Psoas muscle (tissue), 8 donors: ENCODE data around the gene CARMIL1. TPM values are rescaled to one million over a fixed set of nuclear protein-coding genes. Genes with fewer than 3 reads are reported as not detected.
"Not testable (repeated sequence)": the region's sequence is repeated elsewhere in the genome, so short reads cannot be mapped to it uniquely, and the experiment has no call there.

Source experiments
- ATAC-seq, 4 donors: fragments of 200-7000 bp; cut with Tn5 transposase; one replicate each; pipeline ENCODE4 v1.9.1; 2020; ENCODE audit warnings: moderate library complexity in 3 of 4, mild to moderate bottlenecking in 2 of 4
- DNase-seq, 2 donors: peaks; one replicate each; pipeline ENCODE4 v3.0.0-alpha.2; 2020
- H3K27ac ChIP-seq: fragments of 200-600 bp; one replicate; pipeline ENCODE4 v1.8.0; 2022
- H3K27me3 ChIP-seq, 3 donors: fragments of 200-600 bp in 1 of 3; one replicate each; pipeline versions ENCODE4 v1.6.1 to v1.8.0; 2013 to 2022; ENCODE audit warnings: low read length in 2 of 3, mild to moderate bottlenecking in 2 of 3, moderate library complexity in 1 of 3; ENCODE audit not compliant: insufficient read depth in 3 of 3
- H3K36me3 ChIP-seq, 2 donors: fragments of 200-600 bp in 1 of 2; one replicate each; pipeline versions ENCODE4 v1.6.1 to v1.8.0; 2013 to 2022; ENCODE audit warnings: low read depth in 1 of 2, mild to moderate bottlenecking in 1 of 2, moderate library complexity in 1 of 2; ENCODE audit not compliant: insufficient read depth in 1 of 2
- H3K4me1 ChIP-seq: fragments of 200-600 bp; one replicate; pipeline ENCODE4 v1.8.0; 2022
- H3K4me3 ChIP-seq: fragments of 200-600 bp; one replicate; pipeline ENCODE4 v1.8.0; 2022; ENCODE audit warnings: mild to moderate bottlenecking
- H3K9me3 ChIP-seq: fragments of 200-600 bp; one replicate; pipeline ENCODE4 v1.8.0; 2022
- WGBS, 3 donors: extraction: QIAGEN DNeasy Blood & Tissue Kit; methylation state at CpG; one replicate each; pipeline versions ENCODE4 v1.1.6 to v1.1.7; 2013; 5-methylcytosine and 5-hydroxymethylcytosine counted together
- intact Hi-C, 2 donors: fragments of 100-400 bp; cut with DNase I; formaldehyde crosslinking; loops; one replicate each; pipeline versions ENCODE4 v1.11.0 to v1.14.2; 2022
- polyA plus RNA-seq, 3 donors: library from polyadenylated mRNA; stranded (reverse); fragments of 200-250 nt; gene quantifications; one replicate each; pipeline ENCODE4 v1.2.3, GENCODE V29; 2013
- total RNA-seq, 4 donors: library from RNA; stranded (reverse); fragmentation: NEBNext Ultra II Directional in 2 of 4; extraction: Animal tissue kit (Norgen Biotek cat#: 25700) in 2 of 4; gene quantifications; one replicate each; pipeline versions ENCODE4 v1.2.1 to v1.2.4, GENCODE V29; 2021 to 2023
- TF ChIP-seq, protein P1 (sequence below): fragments of 200-600 bp; IDR thresholded peaks from one replicate; pipeline ENCODE4 v1.8.0; 2022; ENCODE audit warnings: antibody characterized with exemption
- donor health status: healthy with polysubstance abuse.
- donor health status: DM: no; HTN: no; CAD: no; lungs with moderate emphysema.
- donor health status: Bipolar disorder and iron deficiency.
- donor health status: healthy.
- donor health status: DM: yes; HTN: yes; CAD: no.
- donor health status: DM: no; HTN: no; CAD: no.
- donor health status: DM: no; HTN: no; CAD: no.
- donor health status: DM: yes; HTN: yes; CAD: no.

CARMIL1 gene
- total and polyA plus RNA-seq, 7 donors = 0.11 to 1.0 (median 0.76) TPM

DNA sequence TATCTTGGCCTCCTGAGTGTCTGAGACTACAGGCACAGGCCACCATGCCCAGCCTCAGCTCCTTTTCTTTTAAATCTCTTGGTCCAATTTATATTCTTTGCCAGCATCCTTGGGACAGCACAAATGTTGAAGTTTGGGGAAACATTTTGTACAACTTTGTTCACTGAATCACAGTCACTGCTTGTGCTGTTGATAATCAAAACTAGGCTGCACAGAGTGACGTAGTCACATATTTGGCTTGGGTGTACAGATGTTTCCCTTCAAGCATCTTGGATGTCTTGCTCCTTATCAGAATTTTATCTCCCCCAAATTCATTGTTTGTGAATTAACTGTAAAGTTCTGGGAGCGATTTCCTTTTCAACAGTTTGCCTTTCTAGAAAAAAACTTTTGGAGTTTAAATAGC, 17.9 kb downstream of the CARMIL1 start:
- no peak for ATAC-seq
- Histone ChIP-seq H3K4me3 (no peak overlapping the region), H3K27ac (no peak overlapping the region), H3K36me3 (no peaks in the 10 kb centered on the region), H3K27me3 (no peaks in the 10 kb centered on the region), H3K4me1 (no peaks in the 10 kb centered on the region), H3K9me3 (no peaks in the 10 kb centered on the region)
- 46 to 58% (median 49%) methylated on average over 2 of the region's 2 CpGs for WGBS, 3 donors
- TF ChIP-seq, protein P1, sequence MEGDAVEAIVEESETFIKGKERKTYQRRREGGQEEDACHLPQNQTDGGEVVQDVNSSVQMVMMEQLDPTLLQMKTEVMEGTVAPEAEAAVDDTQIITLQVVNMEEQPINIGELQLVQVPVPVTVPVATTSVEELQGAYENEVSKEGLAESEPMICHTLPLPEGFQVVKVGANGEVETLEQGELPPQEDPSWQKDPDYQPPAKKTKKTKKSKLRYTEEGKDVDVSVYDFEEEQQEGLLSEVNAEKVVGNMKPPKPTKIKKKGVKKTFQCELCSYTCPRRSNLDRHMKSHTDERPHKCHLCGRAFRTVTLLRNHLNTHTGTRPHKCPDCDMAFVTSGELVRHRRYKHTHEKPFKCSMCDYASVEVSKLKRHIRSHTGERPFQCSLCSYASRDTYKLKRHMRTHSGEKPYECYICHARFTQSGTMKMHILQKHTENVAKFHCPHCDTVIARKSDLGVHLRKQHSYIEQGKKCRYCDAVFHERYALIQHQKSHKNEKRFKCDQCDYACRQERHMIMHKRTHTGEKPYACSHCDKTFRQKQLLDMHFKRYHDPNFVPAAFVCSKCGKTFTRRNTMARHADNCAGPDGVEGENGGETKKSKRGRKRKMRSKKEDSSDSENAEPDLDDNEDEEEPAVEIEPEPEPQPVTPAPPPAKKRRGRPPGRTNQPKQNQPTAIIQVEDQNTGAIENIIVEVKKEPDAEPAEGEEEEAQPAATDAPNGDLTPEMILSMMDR = no peak
- DNase-seq = no peak
- intact Hi-C loops = no loop called here

DNA sequence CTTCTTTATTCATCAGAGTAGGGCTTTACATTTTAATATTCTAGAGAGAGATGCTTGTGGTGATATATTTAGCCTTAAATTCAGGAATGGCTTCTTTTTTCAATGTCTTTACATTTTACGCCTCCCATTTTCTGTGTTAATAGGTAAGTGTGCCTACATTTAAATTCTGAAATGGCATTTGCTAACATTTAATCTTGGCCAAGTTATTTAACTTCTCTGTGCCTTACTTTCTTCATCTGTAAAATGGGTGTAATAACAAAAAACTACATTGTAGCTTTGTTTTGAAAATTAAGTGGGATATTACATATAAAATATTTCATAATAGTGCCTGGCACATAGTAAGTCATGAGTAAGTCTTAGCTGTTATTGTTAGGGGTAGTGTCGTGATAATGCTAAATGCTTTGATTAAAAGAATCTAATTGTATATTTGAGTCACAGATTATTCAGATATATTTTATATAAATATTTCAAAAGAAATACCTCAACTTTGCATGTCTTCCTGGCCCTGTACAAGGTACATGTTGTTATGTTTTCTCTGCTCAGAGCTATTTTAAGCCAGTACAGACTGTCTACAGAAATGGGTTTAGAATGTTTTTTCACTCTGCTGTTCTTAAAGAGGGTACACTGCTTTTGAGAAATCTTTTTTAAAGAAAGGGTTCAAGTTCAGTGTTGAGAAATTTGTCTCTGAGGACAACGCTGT, 18.8 kb downstream of the CARMIL1 start:
- intact Hi-C loops = no loop called here
- no peak for ATAC-seq
- 90 to 97% (median 96%) methylated on average over 3 of the region's 3 CpGs for WGBS, 3 donors
- no peak overlapping the region for H3K4me3 ChIP-seq
- no peaks in the 10 kb centered on the region for H3K9me3 ChIP-seq
- TF ChIP-seq, protein P1 = no peak
- DNase-seq = no peak
- H3K4me1 ChIP-seq = no peaks in the 10 kb centered on the region
- no peaks in the 10 kb centered on the region for H3K36me3 ChIP-seq
- no peak overlapping the region for H3K27ac ChIP-seq
- no peaks in the 10 kb centered on the region for H3K27me3 ChIP-seq

DNA sequence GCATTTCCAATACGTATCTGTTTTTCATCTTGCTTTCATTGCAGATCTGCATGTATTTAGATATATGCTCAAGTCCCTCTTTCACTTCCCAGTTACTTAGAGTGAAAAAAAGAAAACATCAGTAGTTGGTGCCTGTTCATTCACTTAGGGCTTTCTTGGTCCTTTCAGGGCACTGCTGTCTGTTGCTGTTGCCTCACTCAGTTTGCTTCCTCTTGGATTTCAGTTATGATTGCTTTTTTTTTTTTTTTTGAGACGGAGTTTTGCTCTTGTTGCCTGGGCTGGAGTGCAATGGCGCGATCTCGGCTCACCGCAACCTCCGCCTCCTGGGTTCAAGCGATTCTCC, 19.3 kb downstream of the CARMIL1 start:
- ATAC-seq, H3K27me3 ChIP-seq, intact Hi-C loops, H3K4me3 ChIP-seq, DNase-seq, H3K4me1 ChIP-seq, H3K27ac ChIP-seq, H3K9me3 ChIP-seq, H3K36me3 ChIP-seq: not testable (repeated sequence)
- 91 to 94% (median 92%) methylated on average over 8 of the region's 8 CpGs for WGBS, 3 donors

DNA sequence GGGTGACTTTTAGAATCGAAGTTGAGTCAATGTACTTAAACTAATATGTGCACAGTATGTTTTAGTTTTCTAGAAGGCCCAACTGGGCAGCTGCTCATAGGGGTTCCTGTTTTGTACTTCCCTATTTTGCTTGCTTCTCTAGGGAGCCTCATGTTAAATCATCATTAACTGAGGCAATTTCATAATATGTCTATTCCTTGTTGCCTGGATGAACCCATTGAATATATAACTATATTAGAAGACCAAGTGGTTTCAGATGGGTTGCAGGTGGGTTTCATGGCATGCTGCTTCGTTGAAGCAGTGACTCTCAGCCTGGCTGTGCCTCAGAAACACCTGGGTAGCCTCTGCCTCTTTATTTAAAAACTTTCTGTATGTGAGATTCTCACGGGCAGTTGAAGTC, 22.2 kb downstream of the CARMIL1 start:
- DNase-seq (no peak), ATAC-seq (no peak)
- Histone ChIP-seq H3K4me1 (no peaks in the 10 kb centered on the region), H3K4me3 (no peak overlapping the region), H3K27me3 (no peaks in the 10 kb centered on the region), H3K27ac (no peak overlapping the region), H3K9me3 (no peaks in the 10 kb centered on the region), H3K36me3 (no peaks in the 10 kb centered on the region)
- intact Hi-C loops = no loop called here
- TF ChIP-seq, protein P1 = no peak
- WGBS, 3 donors = 71 to 79% (median 74%) methylated on average over 3 of the region's 3 CpGs

DNA sequence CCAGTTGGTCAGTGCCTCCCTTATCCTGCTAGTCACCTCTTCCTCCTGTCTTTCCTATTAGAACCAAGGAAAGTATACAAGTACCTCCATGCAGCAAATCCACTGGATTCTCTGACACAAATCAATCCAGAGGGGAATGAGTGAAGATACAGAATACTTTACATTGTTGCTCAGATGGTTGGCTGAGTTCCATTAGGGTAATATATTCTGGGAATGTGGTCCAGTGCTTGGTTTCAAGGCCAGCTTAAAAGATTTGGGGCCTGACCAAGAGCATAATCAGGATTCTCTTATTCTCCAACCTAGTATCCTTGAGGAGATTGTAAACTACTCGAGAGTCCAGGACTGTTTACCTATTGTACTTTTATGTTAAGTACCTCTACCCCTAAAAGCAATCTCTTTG, 23.0 kb downstream of the CARMIL1 start:
- ATAC-seq (no peak), DNase-seq (no peak)
- 40 to 55% (median 51%) methylated on average over 1 of the region's 1 CpG for WGBS, 3 donors
- no peak overlapping the region for H3K27ac ChIP-seq
- H3K9me3 ChIP-seq = no peaks in the 10 kb centered on the region
- H3K27me3 ChIP-seq = no peaks in the 10 kb centered on the region
- H3K4me1 ChIP-seq = no peaks in the 10 kb centered on the region
- no peak overlapping the region for H3K4me3 ChIP-seq
- no peaks in the 10 kb centered on the region for H3K36me3 ChIP-seq
- intact Hi-C loops = no loop called here
- TF ChIP-seq, protein P1 = no peak
